H1 (cell line): ENCODE results near the gene PHC2. TPM values are rescaled to one million over a fixed set of nuclear protein-coding genes. Genes with fewer than 3 reads are reported as not detected.

Experiments used
- CTCF ChIA-PET: fragments of 300-600 bp; sonication (Branson Sonifier 250); formaldehyde crosslinking; loops from one replicate; lab custom pipeline; 2021; ENCODE audit not compliant: partially characterized antibody; lab: Charles Lee
- POLR2A ChIA-PET: fragments of 300-600 bp; sonication (Branson Sonifier 250); formaldehyde crosslinking; loops from one replicate; lab custom pipeline; 2021; ENCODE audit warnings: inconsistent platforms; ENCODE audit not compliant: partially characterized antibody; lab: Charles Lee
- DNase-seq, 2 experiments: peaks; one replicate each; pipeline versions ENCODE4 v3.0.0 to v3.0.0-alpha.2; 2010 to 2022; ENCODE audit warnings: low spot score in 2 of 2, low read depth in 1 of 2, mixed read lengths in 1 of 2
- FAIRE-seq: peaks from 2 replicates; lab custom pipeline; 2011; peaks lifted over from hg19 to GRCh38; lab: Jason Lieb, UNC
- H2AFZ ChIP-seq: 2 replicates; pipeline ENCODE4 v1.8.1; 2012; ENCODE audit warnings: low read length, inconsistent platforms
- H2AK5ac ChIP-seq: 2 replicates; pipeline ENCODE4 v1.6.1; 2013; ENCODE audit warnings: low read depth, low read length
- H2BK120ac ChIP-seq: replicated peaks from 2 replicates; pipeline ENCODE3; 2013; ENCODE audit warnings: low read depth, low read length, inconsistent platforms
- H2BK12ac ChIP-seq: 2 replicates; pipeline ENCODE4 v1.6.1; 2013; ENCODE audit warnings: low read depth, low read length
- H2BK15ac ChIP-seq: 2 replicates; pipeline ENCODE4 v1.6.1; 2013; ENCODE audit warnings: low read length
- H2BK20ac ChIP-seq: 2 replicates; pipeline ENCODE4 v1.6.1; 2013; ENCODE audit warnings: low read length
- H2BK5ac ChIP-seq: 2 replicates; pipeline ENCODE4 v1.6.1; 2013; ENCODE audit warnings: low read depth, low read length
- H3K14ac ChIP-seq: 2 replicates; pipeline ENCODE4 v1.6.1; 2013; ENCODE audit warnings: inconsistent platforms; ENCODE audit not compliant: insufficient read length
- H3K18ac ChIP-seq: 2 replicates; pipeline ENCODE4 v1.6.1; 2013; ENCODE audit warnings: low read length; ENCODE audit errors: extremely low read depth
- H3K23ac ChIP-seq: 2 replicates; pipeline ENCODE4 v1.6.1; 2013; ENCODE audit warnings: inconsistent platforms; ENCODE audit not compliant: insufficient read length
- H3K23me2 ChIP-seq: 2 replicates; pipeline ENCODE4 v1.6.1; 2013; ENCODE audit warnings: low read depth, low read length
- H3K27ac ChIP-seq: 2 replicates; pipeline ENCODE4 v1.6.1; 2011; ENCODE audit warnings: low read depth, low read length, inconsistent platforms
- H3K27me3 ChIP-seq, 4 experiments: replicated peaks in 1 of 4; 1 replicate in 1 of 4; 2 replicates in 3 of 4; pipeline versions ENCODE4 v1.6.1 to v1.8.1; 2011 to 2013; ENCODE audit warnings: low read length in 3 of 4, mild to moderate bottlenecking in 3 of 4, inconsistent platforms in 2 of 4, mixed read lengths in 2 of 4, moderate library complexity in 1 of 4; ENCODE audit not compliant: control insufficient read depth in 3 of 4, insufficient read depth in 3 of 4; ENCODE audit errors: extremely low read depth in 1 of 4
- H3K36me3 ChIP-seq, 4 experiments: 2 replicates each; pipeline versions ENCODE4 v1.6.1 to v1.8.1; 2011 to 2013; ENCODE audit warnings: mild to moderate bottlenecking in 4 of 4, low read length in 3 of 4, moderate library complexity in 2 of 4, control low read depth in 1 of 4, inconsistent platforms in 1 of 4; ENCODE audit not compliant: insufficient read depth in 4 of 4, control insufficient read depth in 2 of 4
- H3K4ac ChIP-seq: replicated peaks from 2 replicates; pipeline ENCODE3; 2013; ENCODE audit warnings: low read length, low read depth, mixed read lengths, inconsistent platforms; ENCODE audit not compliant: insufficient read length
- H3K4me1 ChIP-seq, 4 experiments: replicated peaks in 1 of 4; 1 replicate in 1 of 4; 2 replicates in 3 of 4; pipeline versions ENCODE4 v1.6.1 to v1.8.1; 2011 to 2013; ENCODE audit warnings: low read length in 3 of 4, inconsistent platforms in 2 of 4, mixed read lengths in 1 of 4; ENCODE audit not compliant: insufficient read depth in 4 of 4, control insufficient read depth in 3 of 4
- H3K4me2 ChIP-seq, 2 experiments: 2 replicates each; pipeline versions ENCODE4 v1.6.1 to v1.8.1; 2011 to 2013; ENCODE audit warnings: low read depth in 2 of 2, low read length in 2 of 2, control low read depth in 1 of 2, inconsistent platforms in 1 of 2, mild to moderate bottlenecking in 1 of 2; ENCODE audit not compliant: insufficient read depth in 1 of 2
- H3K4me3 ChIP-seq, 4 experiments: fragments of 200-600, 300-600 bp in 1 of 4; sonication (generic), shearing (Covaris generic), sonication (Bioruptor Twin) in 1 of 4; 2 replicates each; pipeline versions ENCODE4 v1.5.1 to v1.8.1; 2011 to 2016; ENCODE audit warnings: low read length in 4 of 4, low read depth in 3 of 4, control low read depth in 2 of 4, inconsistent platforms in 2 of 4, mild to moderate bottlenecking in 2 of 4, mixed read lengths in 1 of 4, moderate library complexity in 1 of 4; ENCODE audit not compliant: insufficient read depth in 2 of 4; ENCODE audit errors: extremely low read depth in 1 of 4
- H3K56ac ChIP-seq: replicated peaks from 2 replicates; pipeline ENCODE3; 2013; ENCODE audit warnings: low read depth, mild to moderate bottlenecking, mixed read lengths, low read length, inconsistent platforms; ENCODE audit not compliant: insufficient read length
- H3K79me1 ChIP-seq: 2 replicates; pipeline ENCODE4 v1.6.1; 2013; ENCODE audit warnings: low read depth, low read length, control low read depth
- H3K79me2 ChIP-seq, 2 experiments: 2 replicates each; pipeline versions ENCODE4 v1.6.1 to v1.8.1; 2012 to 2013; ENCODE audit warnings: low read length in 2 of 2, mild to moderate bottlenecking in 2 of 2, inconsistent platforms in 1 of 2; ENCODE audit not compliant: insufficient read depth in 2 of 2, control insufficient read depth in 1 of 2
- H3K9ac ChIP-seq, 4 experiments: replicated peaks in 1 of 4; 1 replicate in 1 of 4; 2 replicates in 3 of 4; pipeline versions ENCODE4 v1.6.1 to v1.8.1; 2011 to 2013; ENCODE audit warnings: low read depth in 3 of 4, low read length in 3 of 4, control low read depth in 2 of 4, mild to moderate bottlenecking in 2 of 4, moderate library complexity in 2 of 4, inconsistent platforms in 1 of 4; ENCODE audit errors: extremely low read depth in 1 of 4
- H3K9me3 ChIP-seq, 2 experiments: 2 replicates each; pipeline versions ENCODE4 v1.6.1 to v1.8.1; 2012 to 2013; ENCODE audit warnings: mild to moderate bottlenecking in 2 of 2, moderate library complexity in 2 of 2, control low read depth in 1 of 2, inconsistent platforms in 1 of 2, low read depth in 1 of 2, low read length in 1 of 2, mixed read lengths in 1 of 2; ENCODE audit not compliant: insufficient read depth in 2 of 2
- H4K20me1 ChIP-seq, 2 experiments: replicated peaks in 1 of 2; 2 replicates each; pipeline versions ENCODE3 to v1.8.1; 2011 to 2013; ENCODE audit warnings: inconsistent platforms in 2 of 2, low read length in 2 of 2, mild to moderate bottlenecking in 1 of 2; ENCODE audit not compliant: insufficient read depth in 2 of 2, control insufficient read depth in 1 of 2
- H4K5ac ChIP-seq: 2 replicates; pipeline ENCODE4 v1.6.1; 2013; ENCODE audit warnings: low read length, low read depth, mixed read lengths, inconsistent platforms; ENCODE audit not compliant: insufficient read length
- H4K8ac ChIP-seq: 2 replicates; pipeline ENCODE4 v1.8.0; 2013; ENCODE audit warnings: mild to moderate bottlenecking, moderate library complexity, low read length, inconsistent platforms; ENCODE audit not compliant: insufficient read depth; ENCODE audit errors: extremely low read depth
- H4K91ac ChIP-seq: replicated peaks from 2 replicates; pipeline ENCODE3; 2013; ENCODE audit warnings: low read length, mixed read lengths, inconsistent platforms; ENCODE audit not compliant: insufficient read length
- ATF3 ChIP-seq: IDR thresholded peaks from 2 replicates; pipeline ENCODE4 v1.6.1; 2011; ENCODE audit warnings: low read depth, mild to moderate bottlenecking, low read length; ENCODE audit not compliant: insufficient read depth
- GABPA ChIP-seq: IDR thresholded peaks from 2 replicates; pipeline ENCODE4 v1.6.1; 2011; ENCODE audit warnings: mild to moderate bottlenecking, low read length, moderate library complexity, borderline replicate concordance; ENCODE audit not compliant: insufficient read depth
- HDAC2 ChIP-seq, 2 experiments: fragments of 300-600 bp in 1 of 2; sonication (generic) in 1 of 2; IDR thresholded peaks; 2 replicates each; pipeline ENCODE4 v1.6.1; 2011 to 2012; ENCODE audit warnings: low read depth in 2 of 2, low read length in 2 of 2, mild to moderate bottlenecking in 2 of 2, moderate library complexity in 2 of 2, borderline replicate concordance in 1 of 2, inconsistent platforms in 1 of 2
- KDM4A ChIP-seq: IDR thresholded peaks from one replicate; pipeline ENCODE4 v1.7.1; 2012; ENCODE audit warnings: low read depth, mild to moderate bottlenecking, moderate library complexity, low read length, inconsistent platforms; ENCODE audit not compliant: severe bottlenecking
- TBP ChIP-seq: IDR thresholded peaks from 2 replicates; pipeline ENCODE4 v1.6.1; 2011; ENCODE audit warnings: low read depth, low read length, improper control_type of control experiment
- TEAD4 ChIP-seq: IDR thresholded peaks from 2 replicates; pipeline ENCODE4 v1.6.1; 2012; ENCODE audit warnings: low read depth, low read length, inconsistent platforms, mixed read lengths
- WGBS, 2 experiments: shearing (Covaris generic) in 1 of 2; methylation state at CpG; one replicate each; pipeline versions ENCODE4 v1.1.6 to v1.1.7; 2013 to 2015; ENCODE audit warnings: low lambda C conversion rate in 2 of 2, mixed read lengths in 2 of 2, inconsistent platforms in 1 of 2, low coverage in 1 of 2, missing lambda C conversion rate in 1 of 2; ENCODE audit not compliant: insufficient replicate concordance in 2 of 2, insufficient coverage in 1 of 2, insufficient read length in 1 of 2; ENCODE audit errors: extremely low coverage in 1 of 2, missing lambda C conversion rate in 1 of 2; 5-methylcytosine and 5-hydroxymethylcytosine counted together
- polyA plus RNA-seq, 7 experiments: library from polyadenylated mRNA; depleted of rRNA in 3 of 7; stranded (reverse) in 5 of 7; unstranded in 2 of 7; fragments of >200 nt in 5 of 7; fragments of 200-250 nt in 2 of 7; gene quantifications; 1 replicate in 5 of 7; 2 replicates in 1 of 7; 4 replicates in 1 of 7; pipeline versions ENCODE4 v1.2.1 to v1.2.3, GENCODE V29; 2011 to 2013; ENCODE audit warnings: missing spikeins in 2 of 7, mixed read lengths in 2 of 7
- total RNA-seq: library from RNA; stranded (reverse); fragmentation: NEBNext Ultra II Directional; extraction: Animal tissue kit (Norgen Biotek cat#: 25700); gene quantifications from 2 replicates; pipeline ENCODE4 v1.2.1, GENCODE V29; 2021

Gene PHC2
- total and polyA plus RNA-seq, 2 of the 8 experiments (the other 6 are each of a cell fraction or from before 2014, with no cell fraction given), result 5.6 to 14.2 TPM

- 88% methylated on average over 3 of the region's 3 CpGs; no CpG with 5 or more reads in 1 of the 2 experiments for WGBS, 2 experiments
- no peak overlapping the region for H3K4me3 ChIP-seq
- CTCF ChIA-PET, result interaction anchor here (0.6 to 7.6 kb wide), 12 partner anchors 11 to 183 kb away, joined by 3 to 76 read pairs (median 4); no protein-coding TSS in a partner anchor
- H2BK5ac ChIP-seq, result no peak overlapping the region
- H3K36me3 ChIP-seq, result no peaks in the 10 kb centered on the region
- H3K4me2 ChIP-seq, result no peak overlapping the region
- no peak overlapping the region for H2BK12ac ChIP-seq
- no peaks in the 10 kb centered on the region for H3K9me3 ChIP-seq
- H2BK120ac ChIP-seq, result no peak overlapping the region
- no peak overlapping the region for H2AFZ ChIP-seq
- no peak overlapping the region for H3K14ac ChIP-seq
- no peak overlapping the region for H3K23ac ChIP-seq
- H3K4me1 ChIP-seq, result peaks cover 0 to 7% (median 2%) of the 10 kb centered on the region in 4 experiments; a peak in 3 of 7 replicates
- no peak overlapping the region for H3K18ac ChIP-seq
- no peak for DNase-seq
- H3K56ac ChIP-seq, result no peak overlapping the region
- POLR2A ChIA-PET, result interaction anchor here (0.6 kb wide), 1 partner anchor 691 kb away, joined by 5 read pairs; no protein-coding TSS in a partner anchor
- H3K4ac ChIP-seq, result no peak overlapping the region
- no peaks in the 10 kb centered on the region for H4K20me1 ChIP-seq
- H4K5ac ChIP-seq, result no peak overlapping the region
- no peak overlapping the region for H2AK5ac ChIP-seq
- no peak overlapping the region for H2BK20ac ChIP-seq
- H3K27me3 ChIP-seq, result no peaks in the 10 kb centered on the region; a peak in 1 of 7 replicates
- no peaks in the 10 kb centered on the region for H3K79me2 ChIP-seq
- no peak overlapping the region for H2BK15ac ChIP-seq
- no peak for FAIRE-seq
- H3K79me1 ChIP-seq, result no peaks in the 10 kb centered on the region
- H3K27ac ChIP-seq, result no peak overlapping the region
- no peak overlapping the region for H4K91ac ChIP-seq
- TF ChIP-seq HDAC2 (IDR thresholded peaks at IDR 0.05; ENCODE audit: borderline replicate concordance in 1 of 2, low read depth in 2 of 2, low read length in 2 of 2) (no peak), GABPA (no peak), TBP (no peak), KDM4A (no peak), TEAD4 (no peak), ATF3 (no peak)
- no peak overlapping the region for H4K8ac ChIP-seq
- peaks cover 3% of the 10 kb centered on the region; the same call in 1 of the 2 replicates for H3K23me2 ChIP-seq
- H3K9ac ChIP-seq, result no peak overlapping the region
Measured at GRCh38 chr1:33468967-33469366, 38.1 kb upstream of the PHC2 start.
